ENCODE measurements around the gene ADAMTSL3. TPM values are rescaled to one million over a fixed set of nuclear protein-coding genes. Genes with fewer than 3 reads are reported as not detected.

Gene ADAMTSL3
- total RNA-seq, 4 donors from 2014 or later = 16.2 to 19.7 (median 19.3) TPM

- no peaks in the 10 kb centered on the region for H3K4me1 ChIP-seq
- no peak overlapping the region for H3K4me3 ChIP-seq
- no peak overlapping the region for H3K27ac ChIP-seq
- H3K36me3 ChIP-seq = no peaks in the 10 kb centered on the region
- H3K27me3 ChIP-seq = no peaks in the 10 kb centered on the region
- TF ChIP-seq EP300 (IDR thresholded peaks at IDR 0.05) = no peak
- no peak for TF ChIP-seq POLR2A (IDR thresholded peaks at IDR 0.05)
- TF ChIP-seq CTCF (IDR thresholded peaks at IDR 0.05) = no peak
- peaks cover 0 to under 1% (median 0%) of the 10 kb centered on the region in 4 donors for H3K9me3 ChIP-seq
- DNase-seq (ENCODE audit: low spot score in 2 of 2) = no peak
- 75 to 79% methylated on average over 3 of the region's 3 CpGs for WGBS, 2 donors
Measured at GRCh38 chr15:83739629-83740028, 85.7 kb downstream of the ADAMTSL3 start.

GRCh38 chr15:83745771-83746170 lies 91.8 kb downstream of the ADAMTSL3 start:
- peaks cover 0 to 9% (median 0%) of the 10 kb centered on the region in 4 donors for H3K4me1 ChIP-seq
- DNase-seq (ENCODE audit: low spot score in 2 of 2) = no peak
- H3K27ac ChIP-seq = no peak overlapping the region
- no peaks in the 10 kb centered on the region for H3K36me3 ChIP-seq
- peaks cover 0 to 5% (median 0%) of the 10 kb centered on the region in 4 donors for H3K9me3 ChIP-seq
- H3K4me3 ChIP-seq = no peak overlapping the region
- 92 to 96% methylated on average over 1 of the region's 1 CpG for WGBS, 2 donors
- no peaks in the 10 kb centered on the region for H3K27me3 ChIP-seq
- no peak for TF ChIP-seq CTCF (IDR thresholded peaks at IDR 0.05)
- TF ChIP-seq EP300 (IDR thresholded peaks at IDR 0.05) = no peak
- TF ChIP-seq POLR2A (IDR thresholded peaks at IDR 0.05) = no peak

GRCh38 chr15:83746231-83746630 lies 92.3 kb downstream of the ADAMTSL3 start:
- TF ChIP-seq CTCF (IDR thresholded peaks at IDR 0.05) (no peak), POLR2A (IDR thresholded peaks at IDR 0.05) (no peak), EP300 (IDR thresholded peaks at IDR 0.05) (no peak)
- DNase-seq (ENCODE audit: low spot score in 2 of 2) = no peak
- Histone ChIP-seq H3K4me1 (peaks cover 0 to 9% (median 0%) of the 10 kb centered on the region in 4 donors), H3K36me3 (no peaks in the 10 kb centered on the region), H3K27ac (no peak overlapping the region), H3K9me3 (peaks cover 0 to 5% (median 0%) of the 10 kb centered on the region in 4 donors), H3K4me3 (no peak overlapping the region), H3K27me3 (no peaks in the 10 kb centered on the region)
- 85 to 88% methylated on average over 4 of the region's 4 CpGs for WGBS, 2 donors

- H3K9me3 ChIP-seq = peaks cover 0 to 5% (median 0%) of the 10 kb centered on the region in 4 donors
- peak overlapping the region in 2 of 4 donors; percentile 65 to 75 for H3K27ac ChIP-seq
- H3K36me3 ChIP-seq = no peaks in the 10 kb centered on the region
- peaks cover 0 to 9% (median 0%) of the 10 kb centered on the region in 4 donors for H3K4me1 ChIP-seq
- peak in 3 of 5 experiments; percentile 21 to 60 (median 22) for TF ChIP-seq CTCF (IDR thresholded peaks at IDR 0.05)
- peak in 1 of 2 donors; percentile 56 for TF ChIP-seq EP300 (IDR thresholded peaks at IDR 0.05)
- TF ChIP-seq POLR2A (IDR thresholded peaks at IDR 0.05) = no peak
- H3K4me3 ChIP-seq = peak overlapping the region in 1 of 4 donors; percentile 30
- DNase-seq (ENCODE audit: low spot score in 2 of 2) = peak in 1 of 2 donors; percentile 61
- no peaks in the 10 kb centered on the region for H3K27me3 ChIP-seq
- WGBS, 2 donors = 49% methylated on average over 5 of the region's 5 CpGs
Measured at GRCh38 chr15:83747050-83747717, 93.3 kb downstream of the ADAMTSL3 start.

- Histone ChIP-seq H3K9me3 (peaks cover 0 to 5% (median 0%) of the 10 kb centered on the region in 4 donors), H3K36me3 (no peaks in the 10 kb centered on the region), H3K4me1 (peaks cover 0 to 9% (median 0%) of the 10 kb centered on the region in 4 donors), H3K4me3 (peak overlapping the region in 1 of 4 donors; percentile 30), H3K27me3 (no peaks in the 10 kb centered on the region), H3K27ac (peak overlapping the region in 1 of 4 donors; percentile 65)
- no peak for DNase-seq (ENCODE audit: low spot score in 2 of 2)
- TF ChIP-seq POLR2A (IDR thresholded peaks at IDR 0.05) = no peak
- TF ChIP-seq CTCF (IDR thresholded peaks at IDR 0.05) = no peak
- 70% methylated on average over 5 of the region's 5 CpGs for WGBS, 2 donors
Measured at GRCh38 chr15:83747718-83748110, 93.8 kb downstream of the ADAMTSL3 start.
